Activated CD8-positive, alpha-beta memory T cell treated with anti-CD3 and anti-CD28 coated beads, Interleukin-2, amount 50 U/mL, for 4 hours (primary cell): Measurements from ENCODE around the gene CARNS1.
A peak's percentile ranks its signal among the peaks of the same experiment; 100 is the strongest.
"Not testable (repeated sequence)": the region's sequence is repeated elsewhere in the genome, so short reads cannot be mapped to it uniquely, and the experiment has no call there.

Experiments used
- DNase-seq: peaks from one replicate; pipeline ENCODE4 v3.0.0-alpha.2; 2020

The CARNS1 gene

DNA sequence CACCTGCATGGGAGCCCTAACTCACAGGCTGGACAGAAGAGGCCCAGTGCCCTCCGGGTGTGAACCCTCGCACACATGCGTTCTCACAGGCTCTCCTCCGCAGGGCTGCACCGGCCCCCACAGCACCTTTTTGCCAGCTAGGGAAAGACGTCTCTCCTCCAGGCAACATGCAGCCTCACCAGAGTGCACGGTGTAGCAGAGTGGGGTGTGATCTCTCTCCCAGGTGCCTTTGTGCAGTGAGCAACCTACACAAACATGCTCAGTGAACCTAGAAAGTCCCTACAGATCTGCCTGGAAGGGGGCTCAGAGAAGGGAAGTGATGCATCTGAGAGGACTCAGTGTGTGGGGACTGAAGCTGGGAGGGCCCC, 3.7 kb upstream of the CARNS1 start:
- no peak for DNase-seq

DNA sequence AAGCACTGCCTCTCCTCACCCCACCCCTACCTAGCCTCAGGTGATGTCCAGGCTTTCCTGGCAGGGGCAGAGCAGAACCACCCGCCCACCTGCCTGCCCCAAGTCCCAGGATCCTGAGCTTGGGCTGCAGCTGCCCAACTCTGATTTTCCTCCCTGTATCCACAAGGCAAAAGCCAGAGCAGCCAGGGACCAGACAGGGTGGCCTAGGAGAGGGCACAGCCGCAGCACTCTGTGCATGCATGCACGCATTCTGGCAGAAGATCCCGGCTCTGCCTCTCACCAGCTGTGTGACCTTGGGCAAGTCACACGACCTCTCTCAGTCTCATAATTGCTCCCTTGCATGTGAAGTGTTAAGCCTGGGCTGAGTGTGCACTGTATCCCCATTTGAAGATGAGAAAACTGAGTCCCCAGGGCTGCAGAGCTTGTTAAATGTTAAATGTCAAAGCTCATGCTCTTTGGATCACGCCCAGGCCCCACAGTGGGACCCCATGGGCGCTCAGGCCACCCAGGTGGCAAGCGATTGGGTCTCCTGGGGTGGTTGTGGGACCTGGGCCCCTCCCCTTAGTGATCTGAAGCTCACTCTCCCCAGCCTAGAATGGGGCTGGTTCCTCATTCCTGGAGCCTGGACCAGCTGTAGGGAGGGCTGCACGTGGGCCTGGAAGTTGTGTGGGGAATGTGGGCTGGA, 2.8 kb upstream of the CARNS1 start:
- DNase-seq: no peak

DNA sequence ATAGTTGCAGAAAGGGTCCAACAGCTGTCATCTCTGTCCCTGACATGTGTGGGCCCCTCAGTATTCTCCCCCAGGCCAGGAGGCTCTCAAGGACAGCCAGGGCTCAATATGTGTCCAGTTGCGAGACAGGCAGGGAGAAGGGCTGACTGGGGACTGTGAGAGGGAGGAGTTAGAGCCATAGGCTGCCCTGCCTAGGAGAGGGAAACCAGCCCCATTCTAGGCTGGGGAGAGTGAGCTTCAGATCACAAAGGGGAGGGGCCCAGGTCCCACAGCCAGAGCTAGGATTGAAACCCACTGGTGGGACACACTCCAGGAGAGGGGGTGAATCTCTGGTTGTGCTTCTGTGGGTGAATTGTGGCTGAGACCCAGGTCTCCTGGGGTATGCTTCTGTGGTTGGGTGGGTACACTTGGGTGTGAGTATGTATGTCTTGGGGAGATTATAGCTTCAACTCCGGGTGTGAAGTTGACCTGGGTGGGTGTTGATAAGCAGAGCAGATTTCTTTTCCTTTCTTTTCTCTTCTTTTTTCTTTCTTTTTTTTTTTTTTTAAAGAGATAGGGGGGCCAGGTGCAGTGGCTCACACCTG, 2.1 kb upstream of the CARNS1 start:
- DNase-seq: no peak

DNA sequence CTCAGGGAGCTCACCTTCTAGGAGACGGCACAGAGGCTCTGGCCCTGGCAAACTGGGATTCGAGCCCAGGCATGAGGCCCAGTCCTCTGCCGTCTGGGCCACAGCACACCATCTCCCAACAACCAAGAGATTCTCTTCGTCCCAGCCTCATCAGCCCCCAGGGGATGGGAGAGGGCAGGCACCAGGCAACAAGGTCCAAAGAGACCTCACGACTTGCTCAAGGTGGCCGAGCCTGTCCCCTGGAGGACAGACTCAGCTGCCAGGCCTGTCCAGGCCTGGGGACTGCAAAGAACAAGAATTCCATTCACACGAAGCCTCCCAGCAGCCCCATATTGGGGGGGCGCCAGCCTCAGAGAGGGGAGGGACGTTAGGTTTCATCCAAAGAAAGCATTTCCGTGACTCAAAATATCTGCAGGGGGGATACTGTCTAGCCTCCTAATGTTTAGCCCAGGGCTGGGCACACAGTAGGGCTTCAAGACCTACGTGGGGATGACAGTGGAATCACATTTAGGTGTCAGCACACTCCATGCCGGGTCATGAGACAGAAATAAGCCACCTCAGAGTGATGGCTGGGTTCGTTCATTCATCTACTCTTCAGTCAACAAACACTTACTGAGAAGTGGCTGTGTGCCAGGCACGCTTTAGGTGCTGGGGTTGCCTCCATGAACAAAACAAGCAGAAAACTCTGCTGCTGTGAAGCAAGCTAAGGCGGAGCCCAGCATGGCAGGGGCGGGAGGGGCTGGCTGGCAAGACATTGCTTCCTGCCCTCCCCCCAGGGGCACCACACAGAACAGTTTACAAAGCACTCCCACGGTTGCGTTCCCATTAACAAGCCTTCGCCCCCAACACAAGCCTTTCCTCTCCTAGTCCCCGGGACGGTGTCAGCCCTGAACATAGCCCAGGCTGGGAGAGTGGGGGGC, 1.2 kb downstream of the CARNS1 start:
- peak; percentile 77 for DNase-seq

DNA sequence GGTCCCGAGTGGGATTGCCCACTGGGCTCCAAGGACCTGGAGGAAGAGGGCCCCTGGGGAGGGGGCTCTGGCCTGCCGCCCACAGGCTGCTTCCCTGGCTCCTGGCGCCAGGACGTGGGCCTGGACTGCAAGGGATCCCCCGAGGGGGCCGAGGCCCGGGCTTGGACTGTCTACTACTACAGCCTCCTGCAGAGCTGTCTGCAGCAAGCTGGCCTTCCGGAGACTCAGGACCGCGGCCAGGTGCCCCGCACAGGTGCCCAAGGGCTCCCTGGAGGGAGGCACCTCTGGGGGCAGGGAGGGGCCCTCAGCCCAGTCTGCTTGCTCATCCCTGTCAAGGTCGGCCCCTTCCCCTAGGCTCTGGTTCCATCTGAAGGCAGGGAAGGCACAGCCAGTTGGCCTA, 1.9 kb downstream of the CARNS1 start:
- DNase-seq: no peak

DNA sequence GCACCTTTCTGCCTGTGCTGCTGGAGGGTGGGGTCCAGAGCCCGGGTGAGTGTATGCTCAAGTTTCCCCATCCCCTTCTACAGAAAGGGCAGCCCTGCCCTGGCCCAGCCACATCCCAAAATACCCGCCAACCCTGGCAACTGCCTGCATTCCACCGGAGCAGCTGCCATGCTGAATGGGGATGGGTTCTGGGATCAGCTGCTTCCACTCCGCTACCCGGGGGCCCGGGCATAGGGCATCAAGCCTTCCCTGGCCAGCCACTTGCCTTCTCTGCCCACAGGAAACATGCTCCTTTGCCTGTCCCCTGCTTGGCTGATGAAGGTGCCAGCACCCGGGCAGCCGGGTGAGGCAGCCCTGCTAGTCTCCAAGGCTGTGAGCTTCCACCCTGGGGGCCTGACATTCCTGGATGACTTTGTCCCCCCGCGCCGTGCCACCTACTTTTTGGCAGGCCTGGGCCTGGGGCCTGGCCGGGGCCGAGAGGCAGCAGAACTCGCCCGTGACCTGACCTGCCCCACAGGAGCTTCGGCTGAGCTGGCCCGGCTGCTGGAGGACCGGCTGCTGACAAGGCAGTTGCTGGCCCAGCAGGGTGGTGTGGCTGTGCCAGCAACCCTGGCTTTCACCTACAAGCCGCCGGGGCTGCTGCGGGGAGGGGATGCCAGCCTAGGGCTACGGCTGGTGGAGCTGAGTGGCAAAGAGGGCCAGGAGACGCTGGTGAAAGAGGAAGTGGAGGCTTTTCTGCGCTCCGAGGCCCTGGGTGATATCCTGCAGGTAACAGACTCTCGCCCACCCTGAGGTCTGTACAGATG, 3.2 kb downstream of the CARNS1 start:
- DNase-seq: peak; percentile 26

DNA sequence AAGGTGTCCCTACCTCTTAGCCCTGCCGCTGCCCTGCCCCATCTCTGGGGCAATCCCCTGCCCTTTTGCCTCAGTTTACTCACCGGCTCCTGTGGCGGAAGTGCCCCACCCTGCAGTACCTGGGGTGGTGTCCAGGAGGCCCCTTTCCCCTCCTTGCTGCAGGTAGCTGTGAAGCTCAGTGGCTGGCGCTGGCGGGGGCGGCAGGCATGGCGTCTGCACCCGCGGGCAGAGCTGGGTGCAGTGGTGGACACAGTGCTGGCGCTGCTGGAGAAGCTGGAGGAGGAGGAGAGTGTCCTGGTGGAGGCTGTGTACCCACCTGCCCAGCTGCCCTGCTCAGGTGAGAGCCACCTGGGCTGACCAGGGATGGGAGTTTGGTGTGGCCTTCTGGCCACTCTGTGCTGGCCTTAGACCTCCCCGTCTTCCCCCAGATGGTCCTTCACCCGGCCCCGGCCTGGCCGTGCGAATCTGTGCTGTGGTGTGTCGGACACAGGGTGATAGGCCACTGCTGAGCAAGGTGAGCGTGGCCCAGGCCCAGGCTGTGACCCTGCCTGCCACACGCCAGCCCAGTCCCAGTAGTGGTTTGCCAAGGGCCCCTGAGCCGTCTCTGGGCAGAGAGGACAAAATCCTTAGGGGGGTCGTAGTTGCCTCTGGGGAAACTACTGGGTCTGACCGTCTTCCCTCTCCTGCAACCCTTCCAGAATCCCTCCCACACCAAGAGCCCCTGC, 4.0 kb downstream of the CARNS1 start:
- DNase-seq: no peak

DNA sequence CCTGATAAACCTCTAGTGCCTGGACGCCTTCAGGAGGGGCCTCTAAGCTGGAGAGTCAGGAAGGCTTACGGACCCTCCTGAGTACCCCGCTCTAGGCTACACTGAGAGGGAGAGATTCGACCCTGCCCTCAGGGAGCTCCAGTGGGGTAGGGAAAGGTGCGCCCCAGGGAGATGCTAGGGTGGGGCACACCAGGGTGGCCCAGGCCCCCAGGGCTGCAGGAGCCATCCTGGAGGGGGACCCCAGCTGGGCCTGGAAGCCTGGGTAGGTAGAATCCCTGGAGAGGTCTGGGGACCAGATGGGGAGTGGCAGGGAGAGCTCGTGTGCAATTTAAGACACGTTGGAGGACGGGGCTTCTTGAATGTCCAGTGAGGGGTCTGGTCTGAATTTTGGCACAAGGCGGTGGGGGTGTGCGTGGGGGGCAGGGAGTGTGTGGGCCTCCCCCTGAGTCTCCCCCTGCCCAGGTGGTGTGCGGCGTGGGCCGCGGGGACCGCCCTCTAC, 4.7 kb downstream of the CARNS1 start:
- DNase-seq: no peak

DNA sequence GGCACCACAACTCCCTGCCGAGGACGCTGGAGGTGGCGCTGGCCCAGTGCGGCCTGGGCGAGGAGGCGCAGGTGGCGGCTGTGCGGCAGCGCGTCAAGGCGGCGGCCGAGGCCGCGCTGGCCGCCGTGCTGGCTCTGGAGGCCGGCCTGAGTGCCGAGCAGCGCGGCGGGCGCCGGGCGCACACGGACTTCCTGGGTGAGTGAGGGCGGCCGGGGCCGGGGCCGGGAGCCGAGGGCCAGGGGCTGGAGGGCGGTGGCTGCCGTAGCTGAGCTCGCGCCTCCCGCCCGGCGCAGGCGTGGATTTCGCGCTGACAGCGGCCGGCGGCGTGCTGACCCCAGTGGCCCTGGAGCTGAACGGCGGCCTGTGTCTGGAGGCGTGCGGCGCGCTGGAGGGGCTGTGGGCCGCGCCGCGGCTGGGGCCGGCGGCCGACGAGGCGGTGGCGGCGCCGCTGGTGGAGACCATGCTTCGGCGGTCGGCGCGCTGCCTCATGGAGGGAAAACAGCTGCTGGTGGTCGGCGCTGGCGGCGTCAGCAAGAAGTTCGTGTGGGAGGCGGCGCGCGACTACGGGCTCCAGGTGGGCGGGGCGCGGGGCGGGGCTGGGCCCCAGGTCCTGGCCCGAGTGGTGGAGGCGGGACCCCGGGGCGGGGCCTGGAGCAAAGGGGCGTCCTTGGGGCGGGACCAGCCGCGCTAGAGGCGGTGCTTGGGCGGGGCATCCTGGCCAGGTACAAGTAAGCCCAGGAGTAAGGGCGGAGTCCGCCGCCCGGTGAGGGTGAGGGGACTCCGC, 5.4 kb downstream of the CARNS1 start:
- peak; percentile 100 for DNase-seq

DNA sequence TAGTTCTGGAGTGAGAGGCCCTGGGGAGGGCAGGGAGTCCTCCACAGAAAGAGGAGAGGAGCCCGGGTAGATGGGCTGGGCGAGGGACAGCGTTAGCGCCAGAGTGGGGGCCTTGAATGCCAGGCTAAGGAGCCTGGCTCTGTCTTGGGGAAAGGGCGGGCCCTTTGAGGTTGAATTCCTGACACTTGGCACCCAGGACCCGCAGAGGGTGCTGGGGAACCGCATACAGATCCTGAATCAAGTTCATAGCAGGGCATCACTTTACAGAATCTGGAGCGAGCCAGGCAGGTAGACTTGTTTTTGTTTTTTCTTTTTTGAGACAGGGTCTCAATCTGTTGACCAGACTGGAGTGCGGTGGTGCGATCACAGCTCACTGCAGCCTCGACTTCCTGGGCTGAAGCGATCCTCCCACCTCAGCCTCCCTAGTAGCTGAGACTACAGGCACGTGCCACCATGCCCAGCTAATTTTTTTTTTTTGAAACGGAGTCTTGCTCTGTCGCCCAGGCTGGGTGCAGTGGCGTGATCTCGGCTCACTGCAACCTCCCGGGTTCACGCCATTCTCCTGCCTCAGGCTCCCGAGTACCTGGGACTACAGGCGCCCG, 6.1 kb downstream of the CARNS1 start:
- no peak for DNase-seq

DNA sequence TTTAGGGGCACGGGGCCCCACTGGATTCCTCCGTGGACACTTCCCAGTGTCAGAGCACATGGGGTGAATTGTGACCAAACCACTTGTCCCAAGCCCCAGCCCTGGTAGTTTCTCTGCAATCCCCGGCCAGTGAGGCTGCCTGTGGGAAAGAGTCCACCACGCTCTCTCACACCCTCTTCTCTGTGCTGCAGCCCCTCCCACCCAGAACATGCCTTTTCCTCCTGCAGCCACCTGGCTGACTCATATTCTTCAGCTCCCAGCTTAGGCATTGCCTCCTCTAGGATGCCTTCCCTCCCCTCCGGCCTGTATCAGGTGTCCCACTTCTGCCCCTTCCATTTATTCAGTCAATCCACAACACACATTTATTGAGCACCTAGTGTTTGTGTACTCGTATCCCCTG, 7.4 kb downstream of the CARNS1 start:
- no peak for DNase-seq

DNA sequence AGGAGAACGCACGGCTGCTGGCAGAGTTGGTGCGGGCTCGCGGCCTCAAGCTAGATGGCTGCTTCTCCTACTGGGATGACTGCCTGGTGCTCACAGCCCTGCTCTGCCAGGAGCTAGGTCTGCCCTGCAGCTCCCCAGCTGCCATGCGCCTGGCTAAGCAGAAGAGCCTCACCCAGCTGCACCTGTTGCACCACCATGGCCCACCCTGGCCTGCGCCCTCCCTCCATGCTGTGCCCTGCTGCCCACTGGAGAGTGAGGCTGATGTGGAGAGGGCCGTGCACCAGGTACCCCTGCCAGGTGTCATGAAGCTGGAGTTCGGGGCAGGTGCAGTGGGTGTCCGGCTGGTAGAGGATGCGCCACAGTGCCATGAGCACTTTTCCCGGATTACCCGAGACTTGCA, 8.0 kb downstream of the CARNS1 start:
- DNase-seq: no peak

DNA sequence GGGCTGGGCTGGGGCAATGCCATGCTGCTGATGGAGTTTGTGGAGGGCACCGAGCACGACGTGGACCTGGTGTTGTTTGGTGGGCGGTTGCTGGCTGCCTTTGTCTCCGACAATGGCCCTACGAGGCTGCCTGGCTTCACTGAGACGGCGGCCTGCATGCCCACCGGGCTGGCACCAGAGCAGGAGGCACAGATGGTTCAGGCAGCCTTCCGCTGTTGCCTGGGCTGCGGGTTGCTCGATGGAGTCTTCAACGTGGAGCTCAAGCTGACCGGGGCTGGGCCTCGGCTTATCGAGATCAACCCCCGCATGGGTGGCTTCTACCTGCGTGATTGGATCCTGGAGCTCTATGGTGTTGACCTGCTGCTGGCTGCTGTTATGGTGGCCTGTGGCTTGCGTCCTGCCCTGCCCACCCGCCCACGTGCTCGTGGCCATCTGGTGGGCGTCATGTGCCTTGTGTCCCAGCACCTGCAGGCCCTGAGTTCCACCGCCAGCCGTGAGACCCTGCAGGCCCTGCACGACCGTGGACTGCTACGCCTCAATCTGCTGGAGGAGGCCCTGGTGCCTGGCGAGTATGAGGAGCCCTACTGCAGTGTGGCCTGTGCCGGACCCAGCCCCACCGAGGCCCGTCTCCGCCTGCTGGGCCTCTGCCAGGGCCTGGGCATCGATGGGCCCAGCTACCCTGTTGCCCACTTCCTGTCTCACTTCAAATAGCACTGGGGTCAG, 8.6 kb downstream of the CARNS1 start:
- DNase-seq: no peak

DNA sequence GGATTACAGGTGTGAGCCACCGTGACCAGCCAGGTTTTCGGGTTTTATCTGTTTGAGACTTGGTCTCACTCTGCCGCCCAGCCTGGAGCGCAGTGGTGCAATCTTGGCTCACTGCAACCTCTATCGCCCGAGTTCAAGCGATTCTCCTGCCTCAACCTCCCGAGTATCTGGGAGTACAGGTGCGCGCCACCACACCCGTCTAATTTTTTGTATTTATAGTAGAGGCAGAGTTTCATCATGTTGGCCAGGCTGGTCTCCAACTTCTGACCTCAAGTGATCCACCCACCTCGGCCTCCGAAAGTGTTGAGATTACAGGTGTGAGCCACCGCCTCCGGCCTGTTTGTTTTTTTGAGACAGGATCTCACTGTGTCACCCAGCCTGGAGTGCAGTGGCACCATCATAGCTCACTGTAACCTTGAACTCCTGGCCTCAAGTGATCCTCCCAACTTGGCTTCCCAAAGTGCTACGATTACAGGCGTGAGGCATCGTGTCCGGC, 11.9 kb downstream of the CARNS1 start:
- DNase-seq: not testable (repeated sequence)

DNA sequence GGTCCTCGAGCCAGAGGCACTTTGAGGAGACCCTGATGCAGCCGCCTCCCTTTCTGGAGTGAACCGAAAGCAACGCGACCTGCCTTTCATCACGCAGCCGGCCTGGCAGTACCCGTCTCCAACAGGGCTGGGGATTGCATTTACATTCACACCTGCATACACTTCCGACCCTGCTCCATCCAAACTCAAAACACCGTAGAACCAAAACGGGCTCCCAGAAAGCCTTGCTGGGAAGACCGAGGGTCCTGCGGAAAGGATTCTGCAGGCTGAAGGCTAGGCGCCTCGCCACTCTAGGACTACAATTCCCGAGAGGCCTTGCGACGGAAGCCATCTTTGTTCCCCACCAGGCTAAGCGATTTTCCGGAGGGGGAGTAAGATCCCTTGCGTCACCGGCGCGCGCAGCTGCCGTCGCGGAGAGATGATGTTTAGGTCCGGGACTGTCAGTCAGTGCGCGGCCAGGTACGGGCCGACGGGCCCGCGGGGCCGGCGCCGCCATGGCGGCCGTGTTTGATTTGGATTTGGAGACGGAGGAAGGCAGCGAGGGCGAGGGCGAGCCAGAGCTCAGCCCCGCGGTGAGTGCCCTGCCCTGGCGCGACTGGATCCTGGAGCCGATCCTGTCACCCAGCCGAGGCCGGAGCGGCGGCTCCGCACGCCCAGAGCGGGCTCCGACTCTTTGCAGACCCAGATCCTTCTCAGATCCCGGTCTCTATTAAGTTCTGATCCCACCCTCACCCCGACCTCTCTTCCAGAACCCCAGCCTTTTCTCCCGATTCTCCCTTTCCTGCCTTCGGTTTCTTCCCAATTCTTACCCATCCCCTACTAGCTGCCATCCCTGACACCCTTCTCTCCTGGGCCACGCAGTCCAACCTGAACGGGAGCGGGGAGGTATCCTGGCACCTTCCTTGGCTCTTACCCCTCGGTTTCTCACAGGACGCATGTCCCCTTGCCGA, 12.8 kb downstream of the CARNS1 start, which contains the start of gene RPS6KB2:
Gene RPS6KB2 (plus strand): TSS at position 443 of the 950 bp plus-strand sequence. CDS start 52 bp downstream, at position 495.
- DNase-seq: peak; percentile 100

DNA sequence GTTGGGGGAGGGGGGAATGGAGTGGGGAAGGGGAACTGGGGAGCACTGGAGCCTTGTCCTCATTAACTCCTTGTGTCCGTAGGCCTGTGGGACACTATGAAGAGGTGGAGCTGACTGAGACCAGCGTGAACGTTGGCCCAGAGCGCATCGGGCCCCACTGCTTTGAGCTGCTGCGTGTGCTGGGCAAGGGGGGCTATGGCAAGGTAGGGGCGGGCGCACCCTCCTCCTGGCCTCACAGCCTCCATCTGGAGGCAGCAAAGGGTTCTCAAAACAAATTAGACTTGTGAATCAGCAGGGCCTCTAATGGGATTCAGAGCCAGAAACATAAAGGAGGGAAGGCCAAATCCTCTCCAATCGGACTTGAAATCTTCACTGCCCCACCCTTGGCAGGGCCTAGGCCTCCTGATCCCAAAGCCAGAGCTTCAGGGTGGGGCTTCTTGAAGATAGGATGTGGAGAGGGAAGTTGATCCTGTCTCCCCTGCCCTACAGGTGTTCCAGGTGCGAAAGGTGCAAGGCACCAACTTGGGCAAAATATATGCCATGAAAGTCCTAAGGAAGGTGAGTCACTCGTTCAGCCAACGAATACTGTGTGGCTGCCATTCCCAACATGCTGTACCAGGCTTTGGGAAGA, 13.7 kb downstream of the CARNS1 start:
- DNase-seq: no peak

DNA sequence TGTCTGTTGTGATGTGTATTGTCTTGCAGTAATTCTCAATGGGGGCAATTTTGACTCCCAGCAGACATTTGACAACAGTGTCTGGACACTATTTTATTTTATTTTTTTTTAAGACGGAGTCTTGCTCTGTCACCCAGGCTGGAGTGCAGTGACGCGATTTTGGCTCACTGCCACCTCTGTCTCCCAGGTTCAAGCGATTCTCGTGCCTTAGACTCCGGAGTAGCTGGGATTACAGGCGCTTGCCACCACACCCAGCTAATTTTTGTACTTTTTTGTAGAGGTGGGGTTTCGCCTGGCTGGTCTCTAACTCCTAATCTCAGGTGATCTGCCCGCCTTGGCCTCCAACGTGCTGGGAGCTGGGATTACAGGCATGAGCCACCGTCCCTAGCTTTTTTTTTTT, 14.2 kb downstream of the CARNS1 start:
- no peak for DNase-seq
